GM21515 (cell line): ENCODE measurements around the gene DEPP1.
A peak's percentile ranks its signal among the peaks of the same experiment; 100 is the strongest.

ENCODE experiments used
- ATAC-seq: cut with Tn5 transposase; IDR thresholded peaks from one replicate; pipeline ENCODE4 v1.9.1; 2021; ENCODE audit not compliant: unreplicated experiment

DEPP1 gene

GRCh38 chr10:44968091-44968490, 10.5 kb downstream of the DEPP1 start:
- no peak for ATAC-seq

- ATAC-seq: no peak
Measured at GRCh38 chr10:44967616-44968015, 11.0 kb downstream of the DEPP1 start.

GRCh38 chr10:44966816-44967509, 11.6 kb downstream of the DEPP1 start:
- no peak for ATAC-seq

GRCh38 chr10:44966129-44966815, 12.3 kb downstream of the DEPP1 start:
- no peak for ATAC-seq

GRCh38 chr10:44965651-44966097, 12.9 kb downstream of the DEPP1 start:
- ATAC-seq: no peak

GRCh38 chr10:44965104-44965503, 13.5 kb downstream of the DEPP1 start:
- no peak for ATAC-seq

- no peak for ATAC-seq
Measured at GRCh38 chr10:44963772-44964633, 14.6 kb downstream of the DEPP1 start.

- ATAC-seq: no peak
Measured at GRCh38 chr10:44962870-44963738, 15.5 kb downstream of the DEPP1 start.

GRCh38 chr10:44961931-44962750, 16.5 kb downstream of the DEPP1 start:
- no peak for ATAC-seq

GRCh38 chr10:44961230-44961571, 17.4 kb downstream of the DEPP1 start:
- no peak for ATAC-seq

- ATAC-seq: no peak
Measured at GRCh38 chr10:44960482-44961229, 18.0 kb downstream of the DEPP1 start.

- no peak for ATAC-seq
Measured at GRCh38 chr10:44960088-44960460, 18.5 kb downstream of the DEPP1 start.

- peak; percentile 97 for ATAC-seq
Measured at GRCh38 chr10:44959247-44960087, 19.1 kb downstream of the DEPP1 start, which contains the start of gene RASSF4. Gene RASSF4, plus strand, starts transcription at chr10:44959802. Its CDS starts 10,401 bp downstream, at chr10:44970203.

- no peak for ATAC-seq
Measured at GRCh38 chr10:44958898-44959246, 19.7 kb downstream of the DEPP1 start.

GRCh38 chr10:44958196-44958897, 20.3 kb downstream of the DEPP1 start:
- no peak for ATAC-seq

- no peak for ATAC-seq
Measured at GRCh38 chr10:44956717-44957706, 21.6 kb downstream of the DEPP1 start.

GRCh38 chr10:44956226-44956625, 22.4 kb downstream of the DEPP1 start:
- ATAC-seq: no peak
